ENCODE measurements around the gene BNIP1.

Gene BNIP1

DNA sequence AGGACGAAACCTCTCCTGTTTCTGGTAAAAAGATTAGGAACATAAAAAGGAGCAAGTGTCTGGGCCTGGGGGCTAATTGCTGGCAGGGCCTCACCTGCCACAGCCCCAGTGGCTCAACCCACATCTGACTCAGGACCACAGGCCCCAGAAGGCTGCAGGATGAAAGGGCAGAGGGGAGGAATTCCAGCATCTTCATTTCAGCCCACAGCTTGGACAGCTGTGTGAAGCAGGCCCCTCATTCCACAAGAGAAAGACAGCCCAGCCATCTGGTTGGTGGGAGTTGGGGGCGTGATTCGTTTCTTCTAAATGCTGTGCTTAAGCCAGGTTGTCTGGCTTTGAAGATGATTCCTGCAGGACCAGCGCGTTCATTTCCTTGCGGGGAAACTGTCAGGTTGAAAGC is 61.6 kb downstream of the BNIP1 start:
- H3K27me3 ChIP-seq (ENCODE audit: control insufficient read depth, low read length) = peaks cover 8% of the 10 kb centered on the region; the same call in 1 of the 2 replicates

DNA sequence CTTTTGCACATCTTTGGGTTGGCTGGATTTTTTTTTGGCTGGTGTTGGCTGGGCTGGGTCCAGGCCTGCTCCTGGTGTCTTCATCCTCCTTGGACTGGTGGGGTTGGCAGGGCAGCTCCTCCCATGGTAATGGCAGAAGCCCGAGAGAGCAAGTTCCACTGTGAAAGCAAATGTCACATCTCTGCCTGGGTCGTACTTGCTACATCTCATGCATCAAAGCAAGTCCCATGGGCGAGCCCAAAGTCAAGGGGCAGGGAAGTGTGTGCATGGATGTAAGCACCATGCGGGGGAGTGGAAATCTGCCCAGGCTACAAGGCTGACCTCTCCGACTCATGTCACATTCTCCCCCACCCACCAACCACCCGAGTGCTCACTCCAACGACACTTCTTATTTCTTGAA is 64.0 kb downstream of the BNIP1 start:
- H4K20me1 ChIP-seq (ENCODE audit: control insufficient read depth, insufficient read depth, low read depth, low read length) = no peaks in the 10 kb centered on the region
- no peak overlapping the region for H3K27ac ChIP-seq (ENCODE audit: low read depth, low read length)
- no peaks in the 10 kb centered on the region for H3K9me3 ChIP-seq (ENCODE audit: control insufficient read depth, insufficient read depth, low read length)
- no peak overlapping the region for H3K4me2 ChIP-seq (ENCODE audit: low read length)
- no peaks in the 10 kb centered on the region for H3K79me2 ChIP-seq (ENCODE audit: control insufficient read depth, low read length)
- TF ChIP-seq EZH2phosphoT487 (IDR thresholded peaks at IDR 0.05; ENCODE audit: borderline replicate concordance, low read length) = no peak
- TF ChIP-seq, protein P1, sequence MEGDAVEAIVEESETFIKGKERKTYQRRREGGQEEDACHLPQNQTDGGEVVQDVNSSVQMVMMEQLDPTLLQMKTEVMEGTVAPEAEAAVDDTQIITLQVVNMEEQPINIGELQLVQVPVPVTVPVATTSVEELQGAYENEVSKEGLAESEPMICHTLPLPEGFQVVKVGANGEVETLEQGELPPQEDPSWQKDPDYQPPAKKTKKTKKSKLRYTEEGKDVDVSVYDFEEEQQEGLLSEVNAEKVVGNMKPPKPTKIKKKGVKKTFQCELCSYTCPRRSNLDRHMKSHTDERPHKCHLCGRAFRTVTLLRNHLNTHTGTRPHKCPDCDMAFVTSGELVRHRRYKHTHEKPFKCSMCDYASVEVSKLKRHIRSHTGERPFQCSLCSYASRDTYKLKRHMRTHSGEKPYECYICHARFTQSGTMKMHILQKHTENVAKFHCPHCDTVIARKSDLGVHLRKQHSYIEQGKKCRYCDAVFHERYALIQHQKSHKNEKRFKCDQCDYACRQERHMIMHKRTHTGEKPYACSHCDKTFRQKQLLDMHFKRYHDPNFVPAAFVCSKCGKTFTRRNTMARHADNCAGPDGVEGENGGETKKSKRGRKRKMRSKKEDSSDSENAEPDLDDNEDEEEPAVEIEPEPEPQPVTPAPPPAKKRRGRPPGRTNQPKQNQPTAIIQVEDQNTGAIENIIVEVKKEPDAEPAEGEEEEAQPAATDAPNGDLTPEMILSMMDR (IDR thresholded peaks at IDR 0.05; ENCODE audit: low read depth, low read length, poor library complexity, severe bottlenecking) = no peak
- H3K27me3 ChIP-seq (ENCODE audit: control insufficient read depth, low read length) = no peaks in the 10 kb centered on the region
- H3K36me3 ChIP-seq (ENCODE audit: control insufficient read depth, low read length) = no peaks in the 10 kb centered on the region
- no peaks in the 10 kb centered on the region for H3K4me1 ChIP-seq (ENCODE audit: control insufficient read depth, low read length)
- H3K9me2 ChIP-seq (replicated peaks; ENCODE audit: control insufficient read depth, low read length) = no peaks in the 10 kb centered on the region
- no peak overlapping the region for H3K4me3 ChIP-seq (ENCODE audit: low read length)
- H3F3A ChIP-seq (ENCODE audit: control insufficient read depth, insufficient read depth) = no peaks in the 10 kb centered on the region

More for the DNA sequence above, 61.6 kb downstream of the BNIP1 start:
- Histone ChIP-seq H3K79me2 (ENCODE audit: control insufficient read depth, low read length) (no peaks in the 10 kb centered on the region), H3K9me3 (ENCODE audit: control insufficient read depth, insufficient read depth, low read length) (no peaks in the 10 kb centered on the region), H4K20me1 (ENCODE audit: control insufficient read depth, insufficient read depth, low read depth, low read length) (no peaks in the 10 kb centered on the region), H3K4me1 (ENCODE audit: control insufficient read depth, low read length) (no peaks in the 10 kb centered on the region), H3F3A (ENCODE audit: control insufficient read depth, insufficient read depth) (no peaks in the 10 kb centered on the region), H3K9me2 (replicated peaks; ENCODE audit: control insufficient read depth, low read length) (no peaks in the 10 kb centered on the region), H3K27ac (ENCODE audit: low read depth, low read length) (no peak overlapping the region), H3K4me3 (ENCODE audit: low read length) (no peak overlapping the region), H3K4me2 (ENCODE audit: low read length) (no peak overlapping the region), H3K36me3 (ENCODE audit: control insufficient read depth, low read length) (no peaks in the 10 kb centered on the region)
- TF ChIP-seq, protein P1 (IDR thresholded peaks at IDR 0.05; ENCODE audit: low read depth, low read length, poor library complexity, severe bottlenecking) = no peak
- no peak for TF ChIP-seq EZH2phosphoT487 (IDR thresholded peaks at IDR 0.05; ENCODE audit: borderline replicate concordance, low read length)

DNA sequence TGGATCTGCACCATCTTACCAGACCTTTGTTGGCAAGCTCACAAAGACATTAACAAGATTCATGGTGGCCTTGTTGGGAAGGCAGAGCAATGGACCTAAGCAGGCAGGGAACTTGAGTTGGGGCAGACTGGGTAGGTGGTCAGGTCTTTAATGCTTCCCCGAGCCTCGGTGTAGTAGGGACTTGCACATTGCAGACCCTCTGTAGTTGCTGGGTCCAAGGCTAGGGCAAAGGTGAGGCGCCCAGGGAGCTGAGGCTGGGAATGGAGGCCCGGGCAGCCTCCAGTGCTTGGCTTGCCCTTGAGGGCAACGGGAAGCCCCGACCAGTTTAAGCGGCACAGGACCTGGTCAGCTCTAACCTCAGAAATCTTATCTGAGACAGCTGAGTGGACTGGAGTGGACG is 66.5 kb downstream of the BNIP1 start:
- H3K9me2 ChIP-seq (replicated peaks; ENCODE audit: control insufficient read depth, low read length) = no peaks in the 10 kb centered on the region
- no peaks in the 10 kb centered on the region for H3K9me3 ChIP-seq (ENCODE audit: control insufficient read depth, insufficient read depth, low read length)
- H3F3A ChIP-seq (ENCODE audit: control insufficient read depth, insufficient read depth) = no peaks in the 10 kb centered on the region
- H3K4me1 ChIP-seq (ENCODE audit: control insufficient read depth, low read length) = no peaks in the 10 kb centered on the region
- no peak overlapping the region for H3K4me3 ChIP-seq (ENCODE audit: low read length)
- TF ChIP-seq, protein P1 (IDR thresholded peaks at IDR 0.05; ENCODE audit: low read depth, low read length, poor library complexity, severe bottlenecking) = no peak
- TF ChIP-seq EZH2phosphoT487 (IDR thresholded peaks at IDR 0.05; ENCODE audit: borderline replicate concordance, low read length) = no peak
- H3K27me3 ChIP-seq (ENCODE audit: control insufficient read depth, low read length) = no peaks in the 10 kb centered on the region
- no peak overlapping the region for H3K27ac ChIP-seq (ENCODE audit: low read depth, low read length)
- H3K4me2 ChIP-seq (ENCODE audit: low read length) = no peak overlapping the region
- H3K36me3 ChIP-seq (ENCODE audit: control insufficient read depth, low read length) = no peaks in the 10 kb centered on the region
- no peaks in the 10 kb centered on the region for H3K79me2 ChIP-seq (ENCODE audit: control insufficient read depth, low read length)
- no peaks in the 10 kb centered on the region for H4K20me1 ChIP-seq (ENCODE audit: control insufficient read depth, insufficient read depth, low read depth, low read length)

DNA sequence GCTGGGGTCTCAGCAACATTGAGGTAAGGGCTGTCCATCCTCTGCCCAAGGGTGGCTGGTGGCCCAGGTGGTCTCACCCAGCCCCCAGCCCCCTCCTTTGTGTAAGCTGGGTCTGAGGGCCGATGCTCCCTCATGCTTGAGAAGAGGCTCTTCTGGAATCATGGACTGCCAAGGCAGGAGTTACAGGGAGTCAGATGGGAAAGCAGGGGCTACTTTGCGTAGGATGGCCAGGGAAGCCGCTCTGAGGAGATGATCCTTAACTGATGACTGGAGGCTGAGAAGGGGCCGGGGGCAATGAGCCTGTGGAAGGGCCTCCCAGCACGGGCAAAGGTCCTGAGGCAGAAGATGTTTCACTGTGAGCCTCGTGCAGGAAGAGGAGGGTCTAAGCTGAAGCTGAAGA is 67.0 kb downstream of the BNIP1 start:
- no peak for TF ChIP-seq EZH2phosphoT487 (IDR thresholded peaks at IDR 0.05; ENCODE audit: borderline replicate concordance, low read length)
- TF ChIP-seq, protein P1 (IDR thresholded peaks at IDR 0.05; ENCODE audit: low read depth, low read length, poor library complexity, severe bottlenecking) = no peak
- no peaks in the 10 kb centered on the region for H3K4me1 ChIP-seq (ENCODE audit: control insufficient read depth, low read length)
- H3K27ac ChIP-seq (ENCODE audit: low read depth, low read length) = no peak overlapping the region
- no peaks in the 10 kb centered on the region for H3F3A ChIP-seq (ENCODE audit: control insufficient read depth, insufficient read depth)
- H3K4me2 ChIP-seq (ENCODE audit: low read length) = no peak overlapping the region
- H3K9me2 ChIP-seq (replicated peaks; ENCODE audit: control insufficient read depth, low read length) = no peaks in the 10 kb centered on the region
- H3K4me3 ChIP-seq (ENCODE audit: low read length) = no peak overlapping the region
- H3K36me3 ChIP-seq (ENCODE audit: control insufficient read depth, low read length) = no peaks in the 10 kb centered on the region
- no peaks in the 10 kb centered on the region for H3K79me2 ChIP-seq (ENCODE audit: control insufficient read depth, low read length)
- no peaks in the 10 kb centered on the region for H3K9me3 ChIP-seq (ENCODE audit: control insufficient read depth, insufficient read depth, low read length)
- H3K27me3 ChIP-seq (ENCODE audit: control insufficient read depth, low read length) = no peaks in the 10 kb centered on the region
- no peaks in the 10 kb centered on the region for H4K20me1 ChIP-seq (ENCODE audit: control insufficient read depth, insufficient read depth, low read depth, low read length)
